OCI-LY3 (cell line): ENCODE measurements around the gene MREG.

Experiments used
- H2AFZ ChIP-seq: fragments of 200-600, 300-600 bp; shearing (Covaris generic); 2 replicates; pipeline ENCODE4 v1.6.0; 2014; ENCODE audit warnings: antibody characterized with exemption, low read depth, low read length
- H3K27ac ChIP-seq: fragments of 200-600, 300-600 bp; sonication (generic); 2 replicates; pipeline ENCODE4 v1.5.1; 2014; ENCODE audit warnings: mild to moderate bottlenecking, low read length, moderate library complexity, mixed read lengths
- H3K27me3 ChIP-seq: fragments of 200-600, 300-600 bp; sonication (generic); 2 replicates; pipeline ENCODE4 v1.6.1; 2014; ENCODE audit warnings: low read depth, low read length, mixed read lengths
- H3K36me3 ChIP-seq: fragments of 200-600, 300-600 bp; sonication (generic); replicated peaks from 2 replicates; pipeline ENCODE3; 2014; ENCODE audit warnings: low read depth, low read length, mixed read lengths
- H3K4me1 ChIP-seq: fragments of 300-600, 200-600 bp; sonication (generic); 2 replicates; pipeline ENCODE4 v1.6.1; 2014; ENCODE audit warnings: low read length, mixed read lengths
- H3K4me2 ChIP-seq: fragments of 200-600, 300-600 bp; sonication (generic); 2 replicates; pipeline ENCODE4 v1.6.1; 2014; ENCODE audit warnings: low read length, mixed read lengths
- H3K4me3 ChIP-seq: fragments of 300-600, 200-600 bp; sonication (generic); 2 replicates; pipeline ENCODE4 v1.5.1; 2014; ENCODE audit warnings: antibody characterized with exemption, mild to moderate bottlenecking, low read length, moderate library complexity
- H3K79me2 ChIP-seq: fragments of 300-600, 200-600 bp; shearing (Covaris generic); 2 replicates; pipeline ENCODE4 v1.6.1; 2014; ENCODE audit warnings: mild to moderate bottlenecking, low read length, mixed read lengths
- H3K9ac ChIP-seq: fragments of 300-600, 200-600 bp; shearing (Covaris generic); 2 replicates; pipeline ENCODE4 v1.6.0; 2014; ENCODE audit warnings: mild to moderate bottlenecking, low read length, moderate library complexity
- H3K9me3 ChIP-seq: fragments of 200-600, 300-600 bp; shearing (Covaris generic); 2 replicates; pipeline ENCODE4 v1.6.1; 2014; ENCODE audit warnings: low read length, mixed read lengths; ENCODE audit not compliant: insufficient read depth
- H4K20me1 ChIP-seq: fragments of 200-600, 300-600 bp; sonication (generic); 2 replicates; pipeline ENCODE4 v1.6.1; 2016; ENCODE audit warnings: low read length, mixed read lengths; ENCODE audit not compliant: insufficient read depth
- EZH2phosphoT487 ChIP-seq: fragments of 200-600 bp; shearing (Covaris generic); IDR thresholded peaks from 2 replicates; pipeline ENCODE4 v1.6.1; 2018; ENCODE audit warnings: antibody characterized with exemption, mixed run types, low read depth
- TF ChIP-seq, protein P1 (sequence below): fragments of 200-600, 300-600 bp; sonication (generic); IDR thresholded peaks from 2 replicates; pipeline ENCODE4 v1.5.1; 2014; ENCODE audit warnings: antibody characterized with exemption, low read length, low read depth

The MREG gene

DNA sequence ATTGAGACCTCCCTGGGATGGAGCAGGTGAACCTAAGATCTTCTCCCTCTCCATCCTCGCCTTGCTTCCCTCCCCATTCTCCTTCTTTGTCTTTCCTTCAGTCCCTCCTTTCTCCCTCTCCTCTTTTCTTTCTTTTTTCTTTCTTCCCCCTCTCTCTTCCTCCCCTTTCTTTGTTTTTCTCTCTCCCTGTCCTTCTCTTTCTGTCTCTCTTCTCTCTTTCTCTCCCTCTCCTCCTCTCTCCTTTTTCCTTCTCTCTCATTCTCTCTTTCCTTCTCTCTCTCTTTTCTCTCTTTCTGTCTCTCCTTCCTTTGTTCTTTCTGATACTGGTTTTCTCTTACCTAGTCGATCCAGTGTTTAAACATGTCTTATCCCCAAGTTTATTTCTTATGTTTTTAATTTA is 10.7 kb downstream of the MREG start:
- Histone ChIP-seq H3K36me3 (peaks cover 18% of the 10 kb centered on the region), H3K79me2 (peaks cover 97% of the 10 kb centered on the region), H4K20me1 (peaks cover 78% of the 10 kb centered on the region), H3K9me3 (no peaks in the 10 kb centered on the region), H3K4me2 (peak overlapping the region; percentile 81), H3K27me3 (no peaks in the 10 kb centered on the region), H3K4me1 (peaks cover 70% of the 10 kb centered on the region), H3K4me3 (peak overlapping the region; percentile 36), H2AFZ (no peak overlapping the region), H3K9ac (peak overlapping the region; percentile 59), H3K27ac (peak overlapping the region; percentile 89)
- TF ChIP-seq, protein P1, sequence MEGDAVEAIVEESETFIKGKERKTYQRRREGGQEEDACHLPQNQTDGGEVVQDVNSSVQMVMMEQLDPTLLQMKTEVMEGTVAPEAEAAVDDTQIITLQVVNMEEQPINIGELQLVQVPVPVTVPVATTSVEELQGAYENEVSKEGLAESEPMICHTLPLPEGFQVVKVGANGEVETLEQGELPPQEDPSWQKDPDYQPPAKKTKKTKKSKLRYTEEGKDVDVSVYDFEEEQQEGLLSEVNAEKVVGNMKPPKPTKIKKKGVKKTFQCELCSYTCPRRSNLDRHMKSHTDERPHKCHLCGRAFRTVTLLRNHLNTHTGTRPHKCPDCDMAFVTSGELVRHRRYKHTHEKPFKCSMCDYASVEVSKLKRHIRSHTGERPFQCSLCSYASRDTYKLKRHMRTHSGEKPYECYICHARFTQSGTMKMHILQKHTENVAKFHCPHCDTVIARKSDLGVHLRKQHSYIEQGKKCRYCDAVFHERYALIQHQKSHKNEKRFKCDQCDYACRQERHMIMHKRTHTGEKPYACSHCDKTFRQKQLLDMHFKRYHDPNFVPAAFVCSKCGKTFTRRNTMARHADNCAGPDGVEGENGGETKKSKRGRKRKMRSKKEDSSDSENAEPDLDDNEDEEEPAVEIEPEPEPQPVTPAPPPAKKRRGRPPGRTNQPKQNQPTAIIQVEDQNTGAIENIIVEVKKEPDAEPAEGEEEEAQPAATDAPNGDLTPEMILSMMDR: no peak
- TF ChIP-seq EZH2phosphoT487: no peak

DNA sequence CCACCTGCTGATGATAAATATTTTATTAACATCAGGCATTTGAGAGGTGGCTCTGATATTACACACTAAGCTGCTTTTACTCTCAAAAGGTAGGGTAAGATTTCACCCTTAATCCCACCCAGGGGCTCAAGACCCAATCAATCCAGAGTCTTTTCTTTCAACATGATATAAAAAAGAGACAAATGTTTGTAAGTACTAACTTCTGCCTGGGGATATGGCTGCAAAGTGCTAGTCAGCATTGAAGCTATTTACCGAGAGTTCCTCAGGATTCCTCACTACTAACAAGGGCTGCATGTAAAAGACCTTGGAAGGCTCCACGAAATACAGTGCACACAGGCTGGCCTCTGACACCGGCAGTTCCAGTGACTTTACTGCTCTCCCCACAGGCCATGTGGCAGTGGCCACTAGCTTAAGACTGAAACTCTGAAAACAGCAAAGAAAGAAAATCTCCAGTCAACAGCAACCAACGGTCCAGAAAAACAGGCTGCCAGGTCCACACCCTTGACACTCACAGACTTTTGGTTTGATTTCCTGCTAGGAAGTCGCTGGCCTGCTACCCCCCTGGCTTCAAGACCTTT is 11.2 kb downstream of the MREG start:
- peaks cover 83% of the 10 kb centered on the region for H4K20me1 ChIP-seq
- peak overlapping the region; percentile 36 for H3K4me3 ChIP-seq
- H3K4me2 ChIP-seq: peak overlapping the region; percentile 81
- H3K27ac ChIP-seq: peak overlapping the region; percentile 89
- no peaks in the 10 kb centered on the region for H3K27me3 ChIP-seq
- H3K4me1 ChIP-seq: peaks cover 70% of the 10 kb centered on the region
- no peak for TF ChIP-seq EZH2phosphoT487
- TF ChIP-seq, protein P1: no peak
- H2AFZ ChIP-seq: no peak overlapping the region
- no peaks in the 10 kb centered on the region for H3K9me3 ChIP-seq
- H3K79me2 ChIP-seq: peaks cover 97% of the 10 kb centered on the region
- peak overlapping the region; percentile 59 for H3K9ac ChIP-seq
- H3K36me3 ChIP-seq: peaks cover 19% of the 10 kb centered on the region

DNA sequence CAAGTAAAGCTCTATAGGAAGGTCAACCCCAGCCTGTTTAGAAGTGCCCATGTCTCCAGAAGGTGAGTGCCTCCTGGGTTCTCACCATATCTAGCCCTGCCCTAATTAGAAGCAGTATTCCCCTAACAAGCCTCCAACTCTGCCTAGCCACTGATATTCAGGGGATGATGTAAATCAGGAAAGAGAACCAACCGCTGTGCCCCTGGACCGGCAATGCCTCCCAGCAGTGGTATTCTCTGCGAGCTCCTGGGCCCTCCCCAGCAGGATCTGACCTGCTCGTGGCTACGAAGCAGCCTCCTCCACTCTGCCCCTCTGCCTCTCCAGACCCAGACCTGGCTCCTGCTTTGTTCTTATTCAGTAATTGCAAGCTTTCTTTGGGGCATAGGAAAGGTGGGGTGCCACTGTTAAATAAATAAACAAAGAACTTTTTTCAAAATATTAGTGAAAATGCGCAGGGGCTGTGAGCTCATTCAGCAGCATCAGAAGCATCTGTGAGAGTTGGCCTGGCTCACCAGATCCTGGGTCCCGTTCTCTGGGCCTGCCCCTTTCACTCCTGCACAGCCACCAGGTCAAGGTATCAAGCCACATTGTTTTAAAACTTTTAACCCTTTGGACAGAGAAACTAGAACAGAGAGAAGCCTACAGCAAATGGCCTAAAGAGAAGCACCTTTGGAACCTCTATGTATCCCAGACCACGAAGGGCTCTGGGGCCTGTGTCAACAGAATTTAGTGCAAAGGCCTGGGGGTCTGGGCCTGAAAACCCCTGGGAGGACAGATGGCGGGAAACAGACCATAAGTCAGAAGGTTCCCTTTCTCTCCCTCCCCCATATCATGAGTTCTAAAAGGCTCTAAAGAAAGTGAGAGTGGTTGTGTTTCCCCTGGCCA is 11.9 kb downstream of the MREG start:
- no peak overlapping the region for H2AFZ ChIP-seq

DNA sequence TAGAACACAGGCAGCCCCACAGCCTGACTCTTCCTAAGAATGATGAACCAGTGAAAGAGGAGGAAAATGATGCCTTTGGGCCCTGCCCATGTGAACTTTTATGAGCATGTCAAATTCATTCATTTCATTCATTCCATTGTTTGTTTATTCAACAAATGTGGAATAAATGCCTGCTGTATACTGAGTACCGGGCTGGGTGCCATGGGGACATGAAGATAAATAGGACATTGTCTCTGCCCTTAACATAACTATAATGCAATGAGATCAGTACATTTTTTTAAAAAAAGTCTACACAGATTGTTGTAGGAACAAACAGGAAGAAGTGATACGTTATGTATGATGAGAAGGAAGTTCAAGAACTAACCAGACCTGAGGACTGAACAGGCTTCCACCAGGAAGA is 14.7 kb downstream of the MREG start:
- peaks cover 68% of the 10 kb centered on the region for H4K20me1 ChIP-seq
- peaks cover 37% of the 10 kb centered on the region for H3K36me3 ChIP-seq
- H3K4me1 ChIP-seq: peaks cover 34% of the 10 kb centered on the region
- H3K79me2 ChIP-seq: peaks cover 93% of the 10 kb centered on the region
- TF ChIP-seq, protein P1: no peak
- no peak for TF ChIP-seq EZH2phosphoT487
- no peak overlapping the region for H3K27ac ChIP-seq
- H3K4me3 ChIP-seq: no peak overlapping the region
- H2AFZ ChIP-seq: no peak overlapping the region
- no peaks in the 10 kb centered on the region for H3K9me3 ChIP-seq
- H3K9ac ChIP-seq: no peak overlapping the region
- no peak overlapping the region for H3K4me2 ChIP-seq
- no peaks in the 10 kb centered on the region for H3K27me3 ChIP-seq

More for the DNA sequence above, 11.9 kb downstream of the MREG start:
- H3K27ac ChIP-seq: peak overlapping the region; percentile 89
- peak overlapping the region; percentile 59 for H3K9ac ChIP-seq
- no peaks in the 10 kb centered on the region for H3K27me3 ChIP-seq
- H3K4me2 ChIP-seq: peak overlapping the region; percentile 81
- peaks cover 62% of the 10 kb centered on the region for H3K4me1 ChIP-seq
- H4K20me1 ChIP-seq: peaks cover 79% of the 10 kb centered on the region
- H3K36me3 ChIP-seq: peaks cover 23% of the 10 kb centered on the region
- H3K9me3 ChIP-seq: no peaks in the 10 kb centered on the region
- TF ChIP-seq, protein P1: no peak
- no peak for TF ChIP-seq EZH2phosphoT487
- peaks cover 97% of the 10 kb centered on the region for H3K79me2 ChIP-seq
- H3K4me3 ChIP-seq: peak overlapping the region; percentile 45
